CD4-positive, alpha-beta T cell treated with Interleukin-15 for 4 hours (primary cell): ENCODE measurements around the gene MYG1.
A peak's percentile ranks its signal among the peaks of the same experiment; 100 is the strongest.
"Not testable (repeated sequence)": the region's sequence is repeated elsewhere in the genome, so short reads cannot be mapped to it uniquely, and the experiment has no call there.

Source experiments
- DNase-seq: peaks from one replicate; pipeline ENCODE4 v3.0.0-alpha.2; 2020; ENCODE audit warnings: low spot score

The MYG1 gene

GRCh38 chr12:53328043-53328435, 28.5 kb downstream of the MYG1 start:
- no peak for DNase-seq

GRCh38 chr12:53330671-53331070, 31.2 kb downstream of the MYG1 start:
- DNase-seq, result no peak

GRCh38 chr12:53332339-53332738, 32.8 kb downstream of the MYG1 start:
- not testable (repeated sequence) for DNase-seq

- DNase-seq, result no peak
Observed at GRCh38 chr12:53332744-53333143, 33.2 kb downstream of the MYG1 start.

- DNase-seq, result no peak
Observed at GRCh38 chr12:53333289-53333688, 33.8 kb downstream of the MYG1 start.

- no peak for DNase-seq
Observed at GRCh38 chr12:53333845-53334244, 34.4 kb downstream of the MYG1 start.

- DNase-seq, result no peak
Observed at GRCh38 chr12:53334822-53335221, 35.3 kb downstream of the MYG1 start.

GRCh38 chr12:53336181-53336681, 36.7 kb downstream of the MYG1 start, which contains the start of gene SP7:
Gene SP7 (minus strand): TSS chr12:53336354. CDS start chr12:53335646, 708 bp downstream.
- DNase-seq, result no peak

- no peak for DNase-seq
Observed at GRCh38 chr12:53338017-53338416, 38.5 kb downstream of the MYG1 start.

- DNase-seq, result no peak
Observed at GRCh38 chr12:53338916-53339315, 39.4 kb downstream of the MYG1 start.

- no peak for DNase-seq
Observed at GRCh38 chr12:53340398-53340797, 40.9 kb downstream of the MYG1 start.

GRCh38 chr12:53343449-53343848, 44.0 kb downstream of the MYG1 start:
- DNase-seq, result no peak

GRCh38 chr12:53343969-53344368, 44.5 kb downstream of the MYG1 start:
- DNase-seq, result no peak

GRCh38 chr12:53344487-53344823, 45.0 kb downstream of the MYG1 start:
- no peak for DNase-seq

GRCh38 chr12:53344824-53345485, 45.5 kb downstream of the MYG1 start:
- DNase-seq, result peak; percentile 72

- DNase-seq, result no peak
Observed at GRCh38 chr12:53345486-53346188, 46.1 kb downstream of the MYG1 start.

- DNase-seq, result no peak
Observed at GRCh38 chr12:53346491-53346890, 47.0 kb downstream of the MYG1 start.

GRCh38 chr12:53347905-53348304, 48.4 kb downstream of the MYG1 start:
- DNase-seq, result no peak

- peak; percentile 90 for DNase-seq
Observed at GRCh38 chr12:53352331-53353256, 53.1 kb downstream of the MYG1 start.

GRCh38 chr12:53353257-53353655, 53.8 kb downstream of the MYG1 start:
- DNase-seq, result no peak

GRCh38 chr12:53355121-53355520, 55.6 kb downstream of the MYG1 start:
- no peak for DNase-seq
